ENCODE data around the gene CFAP61. TPM values are rescaled to one million over a fixed set of nuclear protein-coding genes. Genes with fewer than 3 reads are reported as not detected.

CFAP61 gene
- total RNA-seq, 4 donors from 2014 or later = 0.38 TPM; not detected in 3

GRCh38 chr20:20405623-20406022 lies 353.3 kb downstream of the CFAP61 start:
- intact Hi-C loops (cut with DNase I) = no loop called here
- H3K27ac ChIP-seq = no peak overlapping the region
- H3K36me3 ChIP-seq = peaks cover 0 to 30% (median 5%) of the 10 kb centered on the region in 3 donors
- no peaks in the 10 kb centered on the region for H3K27me3 ChIP-seq
- no peak for TF ChIP-seq POLR2A (IDR thresholded peaks at IDR 0.05)
- no peak for TF ChIP-seq CTCF (IDR thresholded peaks at IDR 0.05)
- no peak overlapping the region for H3K4me3 ChIP-seq
- 92% methylated on average over 10 of the region's 10 CpGs for WGBS, 2 donors
- H3K9me3 ChIP-seq = no peaks in the 10 kb centered on the region
- H3K4me1 ChIP-seq = peaks cover 0 to 2% (median 0%) of the 10 kb centered on the region in 3 donors
- DNase-seq = no peak

- 72 to 73% methylated on average over 2 of the region's 2 CpGs for WGBS, 2 donors
- Histone ChIP-seq H3K36me3 (peaks cover 0 to 30% (median 5%) of the 10 kb centered on the region in 3 donors), H3K4me3 (no peak overlapping the region), H3K9me3 (no peaks in the 10 kb centered on the region), H3K27me3 (no peaks in the 10 kb centered on the region), H3K4me1 (peaks cover 0 to 7% (median 0%) of the 10 kb centered on the region in 3 donors), H3K27ac (no peak overlapping the region)
- DNase-seq = no peak
- TF ChIP-seq POLR2A (IDR thresholded peaks at IDR 0.05) (no peak), CTCF (IDR thresholded peaks at IDR 0.05) (no peak)
- intact Hi-C loops (cut with DNase I) = no loop called here
Observed at GRCh38 chr20:20406306-20406705, 354.0 kb downstream of the CFAP61 start.

- intact Hi-C loops (cut with DNase I) = no loop called here
- Histone ChIP-seq H3K9me3 (no peaks in the 10 kb centered on the region), H3K4me3 (no peak overlapping the region), H3K27ac (no peak overlapping the region), H3K4me1 (peaks cover 0 to 7% (median 0%) of the 10 kb centered on the region in 3 donors), H3K27me3 (no peaks in the 10 kb centered on the region), H3K36me3 (peaks cover 0 to 14% (median 5%) of the 10 kb centered on the region in 3 donors)
- WGBS, 2 donors = 69 to 71% methylated on average over 6 of the region's 6 CpGs
- no peak for DNase-seq
- no peak for TF ChIP-seq POLR2A (IDR thresholded peaks at IDR 0.05)
- TF ChIP-seq CTCF (IDR thresholded peaks at IDR 0.05) = no peak
Observed at GRCh38 chr20:20407891-20408805, 355.8 kb downstream of the CFAP61 start.

- Histone ChIP-seq H3K27me3 (no peaks in the 10 kb centered on the region), H3K4me1 (peaks cover 0 to 7% (median 0%) of the 10 kb centered on the region in 3 donors), H3K27ac (no peak overlapping the region), H3K36me3 (peaks cover 0 to 5% (median 5%) of the 10 kb centered on the region in 3 donors), H3K9me3 (no peaks in the 10 kb centered on the region), H3K4me3 (no peak overlapping the region)
- intact Hi-C loops (cut with DNase I) = no loop called here
- DNase-seq = no peak
- 89 to 95% methylated on average over 3 of the region's 4 CpGs for WGBS, 2 donors
- TF ChIP-seq POLR2A (IDR thresholded peaks at IDR 0.05) = no peak
- no peak for TF ChIP-seq CTCF (IDR thresholded peaks at IDR 0.05)
Observed at GRCh38 chr20:20409331-20409730, 357.0 kb downstream of the CFAP61 start.

Small RNA genes lying within 50 kb of the gene (small RNA-seq; reads per million reads assigned to genes)
- gene RN7SL690P = 0 reads per million in 4 donors

Other genes starting within 250 kb of the CFAP61 start
- gene NAA20, start 35.2 kb upstream of the CFAP61 start, total RNA-seq = 100 to 1,000 TPM; 115 to 164 (median 139) TPM
- 10 to 100 TPM in 3 of 4 donors, 1 to 10 TPM in 1; 9.3 to 19.4 (median 15.8) TPM for gene CRNKL1, start 66 bp upstream of the CFAP61 start, total RNA-seq